Heart left ventricle (tissue), 16 donors: ENCODE results near the gene SRCIN1. TPM values are rescaled to one million over a fixed set of nuclear protein-coding genes. Genes with fewer than 3 reads are reported as not detected.

Source experiments
- ATAC-seq, 4 donors: fragments of 200-7000 bp; cut with Tn5 transposase; one replicate each; pipeline ENCODE4 v1.9.1; 2020 to 2022; ENCODE audit warnings: moderate library complexity in 4 of 4, mild to moderate bottlenecking in 3 of 4, moderate number of reproducible peaks in 1 of 4
- DNase-seq, 5 donors: peaks; one replicate each; pipeline ENCODE4 v3.0.0-alpha.2; 2020
- H3K27ac ChIP-seq, 12 donors: fragments of 200-600 bp; sonication (generic) in 4 of 12; one replicate each; pipeline versions ENCODE4 v1.5.0 to v1.8.0; 2016 to 2022; ENCODE audit warnings: mild to moderate bottlenecking in 2 of 12
- H3K27me3 ChIP-seq, 9 donors: fragments of 200-600 bp; sonication (generic) in 2 of 9; one replicate each; pipeline versions ENCODE4 v1.5.1 to v1.8.0; 2016 to 2022; ENCODE audit warnings: mild to moderate bottlenecking in 3 of 9
- H3K36me3 ChIP-seq, 9 donors: fragments of 200-600 bp; sonication (generic) in 2 of 9; one replicate each; pipeline versions ENCODE4 v1.5.0 to v1.8.0; 2018 to 2022; ENCODE audit warnings: mild to moderate bottlenecking in 2 of 9
- H3K4me1 ChIP-seq, 12 donors: fragments of 200-600 bp; sonication (generic) in 4 of 12; one replicate each; pipeline versions ENCODE4 v1.5.0 to v1.8.0; 2016 to 2022; ENCODE audit warnings: mild to moderate bottlenecking in 3 of 12
- H3K4me3 ChIP-seq, 12 donors: fragments of 200-600 bp; sonication (generic) in 4 of 12; one replicate each; pipeline versions ENCODE4 v1.5.0 to v1.8.0; 2017 to 2022; ENCODE audit warnings: mild to moderate bottlenecking in 9 of 12, moderate library complexity in 4 of 12
- H3K9me3 ChIP-seq, 12 donors: fragments of 200-600 bp; sonication (generic) in 4 of 12; one replicate each; pipeline versions ENCODE4 v1.5.0 to v1.8.0; 2016 to 2022; ENCODE audit warnings: mild to moderate bottlenecking in 1 of 12
- CTCF ChIP-seq, 12 donors: fragments of 200-600 bp; sonication (generic) in 4 of 12; IDR thresholded peaks; one replicate each; pipeline versions ENCODE4 v1.5.0 to v1.8.0; 2018 to 2022; ENCODE audit warnings: antibody characterized with exemption in 12 of 12, mild to moderate bottlenecking in 5 of 12
- POLR2A ChIP-seq, 2 donors: fragments of 450-650 bp; IDR thresholded peaks; one replicate each; pipeline ENCODE4 v1.6.1; 2017; ENCODE audit warnings: antibody characterized with exemption in 2 of 2, mild to moderate bottlenecking in 2 of 2, moderate library complexity in 2 of 2
- WGBS, 4 donors: extraction: QIAGEN DNeasy Blood & Tissue Kit in 2 of 4; methylation state at CpG; one replicate each; pipeline versions ENCODE4 v1.1.5 to v1.1.7; 2013 to 2018; 5-methylcytosine and 5-hydroxymethylcytosine counted together
- intact Hi-C, 10 donors: fragments of 100-400 bp; cut with DNase I; formaldehyde crosslinking; loops; one replicate each; pipeline versions ENCODE4 v1.11.1 to v1.14.2; 2022
- polyA plus RNA-seq, 2 donors: library from polyadenylated mRNA; stranded (reverse); fragments of 200-250 nt; gene quantifications; one replicate each; pipeline ENCODE4 v1.2.3, GENCODE V29; 2013
- total RNA-seq, 9 donors: library from RNA; depleted of rRNA in 2 of 9; stranded (reverse); fragments of >200 nt in 2 of 9; fragmentation: NEBNext Ultra II Directional in 3 of 9; extraction: Animal tissue kit (Norgen Biotek cat#: 25700) in 3 of 9; gene quantifications; one replicate each; pipeline versions ENCODE4 v1.1.0 to v1.2.4, GENCODE V29; 2016 to 2023
- donor health status: ischemic (EF 13 %, LVEDD 7.1; RV severe dilation, severe dysfunction).
- donor health status: healthy with polysubstance abuse.
- donor health status: DM: no; HTN: yes; CAD: no.
- donor health status: DM: no; HTN: no; CAD: no.
- donor health status: ischemic (EF 25% LVEDD 6.9; RV normal size, moderate dysfunction).
- donor health status: ischemic (EF 25% LVEDD 5.7; RV mildly dilated, moderate dysfunction).
- donor health status: healthy.
- donor health status: DM: yes; HTN: yes; CAD: no.
- donor health status: ischemic (EF 35%, LVEDD 5.7; RV mildly dilated, moderate dysfunction).
- donor health status: nonischemic (EF 11% LVEDD 7.7; RV severe dilation, severe dysfunction).
- donor health status: DM: yes; HTN: yes; CAD: no.
- donor health status: PGD.
- donor health status: ischemic (EF 29% LVEDD 5.4; RV normal size, mild dysfunction).
- donor health status: nonischemic (EF 23%, LVEDD 6.1; RV moderate dilation, normal function).

The SRCIN1 gene
- total and polyA plus RNA-seq, 11 donors = 0.19 to 1.7 (median 0.95) TPM

- intact Hi-C loops = no loop called here
- no peak for ATAC-seq
- DNase-seq = no peak
- 11 to 14% (median 12%) methylated on average over 14 to 15 of the region's 15 CpGs for WGBS, 4 donors
- TF ChIP-seq POLR2A (IDR thresholded peaks at IDR 0.05) (no peak), CTCF (IDR thresholded peaks at IDR 0.05) (no peak)
- Histone ChIP-seq H3K36me3 (no peaks in the 10 kb centered on the region), H3K4me1 (peaks cover 0 to 52% (median 25%) of the 10 kb centered on the region in 12 donors), H3K27ac (no peak overlapping the region), H3K4me3 (no peak overlapping the region), H3K27me3 (peaks cover 47 to 76% (median 68%) of the 10 kb centered on the region in 9 donors), H3K9me3 (no peaks in the 10 kb centered on the region)
These were observed 45.0 kb downstream of the SRCIN1 start for GRCh38 chr17:38560503-38561318.

- Histone ChIP-seq H3K4me1 (peaks cover 0 to 52% (median 25%) of the 10 kb centered on the region in 12 donors), H3K4me3 (peak overlapping the region in 4 of 12 donors; percentile 40 to 54 (median 44)), H3K27ac (no peak overlapping the region), H3K27me3 (peaks cover 44 to 70% (median 61%) of the 10 kb centered on the region in 9 donors), H3K36me3 (no peaks in the 10 kb centered on the region), H3K9me3 (no peaks in the 10 kb centered on the region)
- ATAC-seq (no peak), DNase-seq (no peak)
- WGBS, 4 donors = 7 to 23% (median 9%) methylated on average over 6 of the region's 6 CpGs
- TF ChIP-seq CTCF (IDR thresholded peaks at IDR 0.05) = no peak
- no peak for TF ChIP-seq POLR2A (IDR thresholded peaks at IDR 0.05)
- intact Hi-C loops = loop anchor here in 9 of 10 donors (2.0 to 5.0 kb wide), 5 partner anchors 19 to 109 kb away; partner anchors contain the start of gene SRCIN1 (in 1 of the 9)
These were observed 45.9 kb downstream of the SRCIN1 start for GRCh38 chr17:38559880-38560230.

GRCh38 chr17:38559051-38559879, 46.5 kb downstream of the SRCIN1 start:
- 3 to 4% (median 3%) methylated on average over 32 to 44 of the region's 44 CpGs for WGBS, 4 donors
- Histone ChIP-seq H3K9me3 (no peaks in the 10 kb centered on the region), H3K36me3 (no peaks in the 10 kb centered on the region), H3K4me1 (peaks cover 0 to 50% (median 25%) of the 10 kb centered on the region in 12 donors), H3K27ac (no peak overlapping the region), H3K27me3 (peaks cover 39 to 64% (median 55%) of the 10 kb centered on the region in 9 donors), H3K4me3 (peak overlapping the region in 10 of 12 donors; percentile 22 to 57 (median 46))
- intact Hi-C loops = loop anchor here in 9 of 10 donors (2.0 to 5.0 kb wide), 5 partner anchors 20 to 110 kb away; partner anchors contain the start of gene SRCIN1 (in 1 of the 9)
- ATAC-seq (peak in 3 of 4 donors; percentile 62 to 71 (median 69)), DNase-seq (peak; percentile 73 to 84 (median 79))
- TF ChIP-seq POLR2A (IDR thresholded peaks at IDR 0.05) (no peak), CTCF (IDR thresholded peaks at IDR 0.05) (peak in 2 of 12 donors; percentile 6 to 11)
